RWPE2 (cell line): ENCODE measurements around the gene APOBEC3F.
"Not testable (repeated sequence)": the region's sequence is repeated elsewhere in the genome, so short reads cannot be mapped to it uniquely, and the experiment has no call there.

ENCODE experiments used
- ATAC-seq: fragments of 200-7000 bp; cut with Tn5 transposase; 3 replicates; pipeline ENCODE4 v1.9.1; 2021; ENCODE audit warnings: low read depth
- DNase-seq: peaks from one replicate; pipeline ENCODE4 v3.0.0-alpha.2; 2020; ENCODE audit warnings: low spot score
- H3K27ac ChIP-seq: fragments of 450-650 bp; 2 replicates; pipeline ENCODE4 v1.5.1; 2017; ENCODE audit warnings: mild to moderate bottlenecking; ENCODE audit not compliant: poor library complexity, severe bottlenecking
- H3K27me3 ChIP-seq: fragments of 250-450 bp; sonication (Bioruptor Pico); 2 replicates; pipeline ENCODE4 v1.5.1; 2021; ENCODE audit warnings: mild to moderate bottlenecking, moderate library complexity; ENCODE audit not compliant: insufficient read depth, poor library complexity, severe bottlenecking
- H3K36me3 ChIP-seq: fragments of 250-450 bp; sonication (Bioruptor Pico); 2 replicates; pipeline ENCODE4 v1.5.1; 2020; ENCODE audit warnings: low read depth, mild to moderate bottlenecking, moderate library complexity
- H3K4me1 ChIP-seq: fragments of 250-450 bp; sonication (Bioruptor Pico); 2 replicates; pipeline ENCODE4 v1.5.1; 2021; ENCODE audit warnings: mild to moderate bottlenecking, moderate library complexity; ENCODE audit not compliant: insufficient read depth, poor library complexity, severe bottlenecking
- H3K4me3 ChIP-seq: fragments of 250-450 bp; sonication (Bioruptor Pico); 2 replicates; pipeline ENCODE4 v1.5.1; 2021; ENCODE audit warnings: mild to moderate bottlenecking, moderate library complexity; ENCODE audit not compliant: severe bottlenecking
- H3K9me3 ChIP-seq: fragments of 250-450 bp; sonication (Bioruptor Pico); 2 replicates; pipeline ENCODE4 v1.5.1; 2021; ENCODE audit warnings: mild to moderate bottlenecking, moderate library complexity; ENCODE audit not compliant: severe bottlenecking
- CTCF ChIP-seq: fragments of 450-650 bp; IDR thresholded peaks from one replicate; pipeline ENCODE4 v1.5.1; 2017; ENCODE audit warnings: mild to moderate bottlenecking, moderate library complexity; ENCODE audit not compliant: poor library complexity, severe bottlenecking

The APOBEC3F gene

GRCh38 chr22:39010946-39011345 lies 29.7 kb upstream of the APOBEC3F start:
- Histone ChIP-seq H3K27ac (no peak overlapping the region), H3K4me1 (no peaks in the 10 kb centered on the region), H3K4me3 (no peak overlapping the region), H3K27me3 (no peaks in the 10 kb centered on the region), H3K36me3 (0 out of 2 replicates have a peak, but pooled peaks cover 5% of the 10 kb centered on the region), H3K9me3 (no peaks in the 10 kb centered on the region)
- no peak for TF ChIP-seq CTCF
- DNase-seq = no peak
- no peak for ATAC-seq

GRCh38 chr22:39012533-39013511 lies 27.8 kb upstream of the APOBEC3F start:
- Histone ChIP-seq H3K27me3 (no peaks in the 10 kb centered on the region), H3K4me1 (no peaks in the 10 kb centered on the region), H3K9me3 (no peaks in the 10 kb centered on the region), H3K36me3 (peaks cover 13% of the 10 kb centered on the region; the same call in 1 of the 2 replicates), H3K27ac (no peak overlapping the region), H3K4me3 (no peak overlapping the region)
- no peak for DNase-seq
- no peak for TF ChIP-seq CTCF
- no peak for ATAC-seq

- Histone ChIP-seq H3K36me3 (peaks cover 13% of the 10 kb centered on the region; the same call in 1 of the 2 replicates), H3K27ac (peak overlapping the region; percentile 64)
- not testable (repeated sequence) for H3K9me3 ChIP-seq, DNase-seq, ATAC-seq, H3K4me1 ChIP-seq, H3K4me3 ChIP-seq, H3K27me3 ChIP-seq
Observed at GRCh38 chr22:39013561-39013941, 27.1 kb upstream of the APOBEC3F start.

DNA sequence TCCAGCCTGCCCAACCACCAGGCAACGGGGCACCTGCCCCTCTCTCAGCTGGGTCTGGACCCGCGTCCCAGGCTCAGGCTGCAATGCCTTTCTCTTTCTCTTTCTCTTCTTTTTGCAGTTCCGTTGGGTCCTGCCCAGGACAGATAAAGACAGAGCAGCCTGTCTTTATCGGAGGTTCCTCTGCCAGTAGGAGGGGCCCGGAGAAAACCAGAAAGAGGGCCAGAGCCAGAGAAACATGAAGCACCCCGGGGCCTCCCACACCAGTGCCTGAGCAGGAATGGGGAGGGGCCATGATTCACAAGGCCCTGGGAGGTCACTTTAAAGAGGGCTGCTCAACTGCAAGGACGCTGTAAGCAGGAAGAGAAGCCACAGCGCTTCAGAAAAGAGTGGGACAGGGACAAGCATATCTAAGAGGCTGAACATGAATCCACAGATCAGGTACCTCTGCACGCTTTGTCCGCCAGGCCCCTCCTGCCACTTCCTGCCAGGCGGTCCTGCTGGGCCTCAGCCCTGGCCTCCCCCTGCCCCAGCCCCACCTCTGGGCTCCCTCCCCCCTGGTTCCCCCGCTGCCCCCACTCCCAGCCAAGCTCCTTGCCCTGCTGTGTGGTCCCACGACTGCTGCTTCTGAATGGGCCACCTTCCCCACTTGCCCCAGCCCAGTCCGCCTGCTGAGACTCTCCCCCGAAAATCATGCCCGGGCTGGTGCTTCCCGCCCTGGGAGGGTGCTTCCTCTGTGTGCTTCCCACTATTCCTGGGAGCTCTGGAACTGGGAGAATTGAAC lies 26.5 kb upstream of the APOBEC3F start, which contains the start of gene APOBEC3C:
TSS of gene APOBEC3C (plus strand) at position 316 of the 781 bp plus-strand sequence. CDS start at position 422, 106 bp downstream.
- H3K27me3 ChIP-seq = no peaks in the 10 kb centered on the region
- H3K4me1 ChIP-seq = no peaks in the 10 kb centered on the region
- H3K9me3 ChIP-seq = no peaks in the 10 kb centered on the region
- DNase-seq (peak; percentile 82), ATAC-seq (peak; percentile 98)
- peak within 1 kb of the TSS; percentile 37 for H3K4me3 ChIP-seq
- H3K27ac ChIP-seq = peak within 1 kb of the TSS; percentile 64
- peaks cover 16% of the 10 kb centered on the region; the same call in 1 of the 2 replicates for H3K36me3 ChIP-seq
- peak; percentile 33 for TF ChIP-seq CTCF

GRCh38 chr22:39014723-39015121 lies 25.9 kb upstream of the APOBEC3F start:
- Histone ChIP-seq H3K36me3 (peaks cover 18% of the 10 kb centered on the region; the same call in 1 of the 2 replicates), H3K4me3 (peak overlapping the region; percentile 37), H3K27ac (peak overlapping the region; percentile 64)
- DNase-seq, H3K4me1 ChIP-seq, H3K9me3 ChIP-seq, H3K27me3 ChIP-seq: not testable (repeated sequence)
- peak; percentile 27; the same call in 1 of the 3 replicates for ATAC-seq
